Esophagus squamous epithelium (tissue), 4 donors: ENCODE results near the gene KRTAP12-3.
"Not testable (repeated sequence)": the region's sequence is repeated elsewhere in the genome, so short reads cannot be mapped to it uniquely, and the experiment has no call there.

Experiments used
- POLR2A ChIP-seq, 4 donors: fragments of 450-650 bp; IDR thresholded peaks; one replicate each; pipeline ENCODE4 v1.6.1; 2017; ENCODE audit warnings: antibody characterized with exemption in 4 of 4, mild to moderate bottlenecking in 4 of 4, moderate library complexity in 3 of 4
- TF ChIP-seq, protein P1 (sequence below), 6 experiments: fragments of 450-650 bp in 4 of 6; fragments of 200-600 bp in 2 of 6; sonication (generic) in 2 of 6; IDR thresholded peaks; one replicate each; pipeline ENCODE4 v1.5.1; 2016 to 2019; ENCODE audit warnings: antibody characterized with exemption in 6 of 6, mild to moderate bottlenecking in 4 of 6, moderate library complexity in 4 of 6

DNA sequence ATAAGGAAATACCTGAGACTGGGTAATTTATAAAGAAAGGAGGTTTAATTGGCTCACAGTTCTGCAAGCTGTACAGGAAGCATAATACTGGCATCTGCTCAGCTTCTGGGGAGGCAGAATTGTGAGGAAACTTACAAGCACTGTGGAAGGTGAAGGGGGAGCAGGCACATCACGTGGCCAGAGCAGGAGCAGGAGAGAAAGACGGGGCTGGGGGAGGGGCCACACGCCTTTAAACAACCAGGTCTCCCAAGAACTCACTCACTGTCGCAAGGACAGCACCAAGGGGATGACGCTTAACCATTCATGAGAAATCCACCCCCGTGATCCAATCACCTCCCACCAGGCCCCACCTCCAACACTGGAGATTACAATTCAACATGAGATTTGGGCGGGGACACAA lies 3.8 kb downstream of the KRTAP12-3 start:
- TF ChIP-seq, protein P1, sequence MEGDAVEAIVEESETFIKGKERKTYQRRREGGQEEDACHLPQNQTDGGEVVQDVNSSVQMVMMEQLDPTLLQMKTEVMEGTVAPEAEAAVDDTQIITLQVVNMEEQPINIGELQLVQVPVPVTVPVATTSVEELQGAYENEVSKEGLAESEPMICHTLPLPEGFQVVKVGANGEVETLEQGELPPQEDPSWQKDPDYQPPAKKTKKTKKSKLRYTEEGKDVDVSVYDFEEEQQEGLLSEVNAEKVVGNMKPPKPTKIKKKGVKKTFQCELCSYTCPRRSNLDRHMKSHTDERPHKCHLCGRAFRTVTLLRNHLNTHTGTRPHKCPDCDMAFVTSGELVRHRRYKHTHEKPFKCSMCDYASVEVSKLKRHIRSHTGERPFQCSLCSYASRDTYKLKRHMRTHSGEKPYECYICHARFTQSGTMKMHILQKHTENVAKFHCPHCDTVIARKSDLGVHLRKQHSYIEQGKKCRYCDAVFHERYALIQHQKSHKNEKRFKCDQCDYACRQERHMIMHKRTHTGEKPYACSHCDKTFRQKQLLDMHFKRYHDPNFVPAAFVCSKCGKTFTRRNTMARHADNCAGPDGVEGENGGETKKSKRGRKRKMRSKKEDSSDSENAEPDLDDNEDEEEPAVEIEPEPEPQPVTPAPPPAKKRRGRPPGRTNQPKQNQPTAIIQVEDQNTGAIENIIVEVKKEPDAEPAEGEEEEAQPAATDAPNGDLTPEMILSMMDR (IDR thresholded peaks at IDR 0.05): not testable (repeated sequence)
- not testable (repeated sequence) for TF ChIP-seq POLR2A (IDR thresholded peaks at IDR 0.05)
